Measurements from ENCODE around the gene BRCA2. TPM values are rescaled to one million over a fixed set of nuclear protein-coding genes. Genes with fewer than 3 reads are reported as not detected.

The BRCA2 gene
- total and polyA plus RNA-seq, 2 experiments from 2014 or later, result 28.6 to 38.7 TPM

DNA sequence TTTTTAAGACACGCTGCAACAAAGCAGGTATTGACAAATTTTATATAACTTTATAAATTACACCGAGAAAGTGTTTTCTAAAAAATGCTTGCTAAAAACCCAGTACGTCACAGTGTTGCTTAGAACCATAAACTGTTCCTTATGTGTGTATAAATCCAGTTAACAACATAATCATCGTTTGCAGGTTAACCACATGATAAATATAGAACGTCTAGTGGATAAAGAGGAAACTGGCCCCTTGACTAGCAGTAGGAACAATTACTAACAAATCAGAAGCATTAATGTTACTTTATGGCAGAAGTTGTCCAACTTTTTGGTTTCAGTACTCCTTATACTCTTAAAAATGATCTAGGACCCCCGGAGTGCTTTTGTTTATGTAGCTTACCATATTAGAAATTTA is 1.2 kb downstream of the BRCA2 start:
- no peak for TF ChIP-seq NANOG (IDR thresholded peaks at IDR 0.05; ENCODE audit: borderline replicate concordance)
- TF ChIP-seq EZH2 (IDR thresholded peaks at IDR 0.05; ENCODE audit: low read depth, unreplicated experiment), result no peak
- TF ChIP-seq CREB1 (CRISPR knock-in tag; IDR thresholded peaks at IDR 0.05; ENCODE audit: low read depth), result no peak
- TF ChIP-seq, protein P1, sequence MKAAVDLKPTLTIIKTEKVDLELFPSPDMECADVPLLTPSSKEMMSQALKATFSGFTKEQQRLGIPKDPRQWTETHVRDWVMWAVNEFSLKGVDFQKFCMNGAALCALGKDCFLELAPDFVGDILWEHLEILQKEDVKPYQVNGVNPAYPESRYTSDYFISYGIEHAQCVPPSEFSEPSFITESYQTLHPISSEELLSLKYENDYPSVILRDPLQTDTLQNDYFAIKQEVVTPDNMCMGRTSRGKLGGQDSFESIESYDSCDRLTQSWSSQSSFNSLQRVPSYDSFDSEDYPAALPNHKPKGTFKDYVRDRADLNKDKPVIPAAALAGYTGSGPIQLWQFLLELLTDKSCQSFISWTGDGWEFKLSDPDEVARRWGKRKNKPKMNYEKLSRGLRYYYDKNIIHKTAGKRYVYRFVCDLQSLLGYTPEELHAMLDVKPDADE (IDR thresholded peaks at IDR 0.05), result no peak
- TF ChIP-seq, protein P2, sequence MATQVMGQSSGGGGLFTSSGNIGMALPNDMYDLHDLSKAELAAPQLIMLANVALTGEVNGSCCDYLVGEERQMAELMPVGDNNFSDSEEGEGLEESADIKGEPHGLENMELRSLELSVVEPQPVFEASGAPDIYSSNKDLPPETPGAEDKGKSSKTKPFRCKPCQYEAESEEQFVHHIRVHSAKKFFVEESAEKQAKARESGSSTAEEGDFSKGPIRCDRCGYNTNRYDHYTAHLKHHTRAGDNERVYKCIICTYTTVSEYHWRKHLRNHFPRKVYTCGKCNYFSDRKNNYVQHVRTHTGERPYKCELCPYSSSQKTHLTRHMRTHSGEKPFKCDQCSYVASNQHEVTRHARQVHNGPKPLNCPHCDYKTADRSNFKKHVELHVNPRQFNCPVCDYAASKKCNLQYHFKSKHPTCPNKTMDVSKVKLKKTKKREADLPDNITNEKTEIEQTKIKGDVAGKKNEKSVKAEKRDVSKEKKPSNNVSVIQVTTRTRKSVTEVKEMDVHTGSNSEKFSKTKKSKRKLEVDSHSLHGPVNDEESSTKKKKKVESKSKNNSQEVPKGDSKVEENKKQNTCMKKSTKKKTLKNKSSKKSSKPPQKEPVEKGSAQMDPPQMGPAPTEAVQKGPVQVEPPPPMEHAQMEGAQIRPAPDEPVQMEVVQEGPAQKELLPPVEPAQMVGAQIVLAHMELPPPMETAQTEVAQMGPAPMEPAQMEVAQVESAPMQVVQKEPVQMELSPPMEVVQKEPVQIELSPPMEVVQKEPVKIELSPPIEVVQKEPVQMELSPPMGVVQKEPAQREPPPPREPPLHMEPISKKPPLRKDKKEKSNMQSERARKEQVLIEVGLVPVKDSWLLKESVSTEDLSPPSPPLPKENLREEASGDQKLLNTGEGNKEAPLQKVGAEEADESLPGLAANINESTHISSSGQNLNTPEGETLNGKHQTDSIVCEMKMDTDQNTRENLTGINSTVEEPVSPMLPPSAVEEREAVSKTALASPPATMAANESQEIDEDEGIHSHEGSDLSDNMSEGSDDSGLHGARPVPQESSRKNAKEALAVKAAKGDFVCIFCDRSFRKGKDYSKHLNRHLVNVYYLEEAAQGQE (IDR thresholded peaks at IDR 0.05; ENCODE audit: unreplicated experiment), result no peak
- no peak for TF ChIP-seq ZNF114 (CRISPR knock-in tag; IDR thresholded peaks at IDR 0.05)
- no peak for TF ChIP-seq EZH2phosphoT487 (IDR thresholded peaks at IDR 0.05; ENCODE audit: unreplicated experiment)
- TF ChIP-seq STAT1 (IDR thresholded peaks at IDR 0.05; ENCODE audit: unreplicated experiment), result no peak
- TF ChIP-seq, protein P3, sequence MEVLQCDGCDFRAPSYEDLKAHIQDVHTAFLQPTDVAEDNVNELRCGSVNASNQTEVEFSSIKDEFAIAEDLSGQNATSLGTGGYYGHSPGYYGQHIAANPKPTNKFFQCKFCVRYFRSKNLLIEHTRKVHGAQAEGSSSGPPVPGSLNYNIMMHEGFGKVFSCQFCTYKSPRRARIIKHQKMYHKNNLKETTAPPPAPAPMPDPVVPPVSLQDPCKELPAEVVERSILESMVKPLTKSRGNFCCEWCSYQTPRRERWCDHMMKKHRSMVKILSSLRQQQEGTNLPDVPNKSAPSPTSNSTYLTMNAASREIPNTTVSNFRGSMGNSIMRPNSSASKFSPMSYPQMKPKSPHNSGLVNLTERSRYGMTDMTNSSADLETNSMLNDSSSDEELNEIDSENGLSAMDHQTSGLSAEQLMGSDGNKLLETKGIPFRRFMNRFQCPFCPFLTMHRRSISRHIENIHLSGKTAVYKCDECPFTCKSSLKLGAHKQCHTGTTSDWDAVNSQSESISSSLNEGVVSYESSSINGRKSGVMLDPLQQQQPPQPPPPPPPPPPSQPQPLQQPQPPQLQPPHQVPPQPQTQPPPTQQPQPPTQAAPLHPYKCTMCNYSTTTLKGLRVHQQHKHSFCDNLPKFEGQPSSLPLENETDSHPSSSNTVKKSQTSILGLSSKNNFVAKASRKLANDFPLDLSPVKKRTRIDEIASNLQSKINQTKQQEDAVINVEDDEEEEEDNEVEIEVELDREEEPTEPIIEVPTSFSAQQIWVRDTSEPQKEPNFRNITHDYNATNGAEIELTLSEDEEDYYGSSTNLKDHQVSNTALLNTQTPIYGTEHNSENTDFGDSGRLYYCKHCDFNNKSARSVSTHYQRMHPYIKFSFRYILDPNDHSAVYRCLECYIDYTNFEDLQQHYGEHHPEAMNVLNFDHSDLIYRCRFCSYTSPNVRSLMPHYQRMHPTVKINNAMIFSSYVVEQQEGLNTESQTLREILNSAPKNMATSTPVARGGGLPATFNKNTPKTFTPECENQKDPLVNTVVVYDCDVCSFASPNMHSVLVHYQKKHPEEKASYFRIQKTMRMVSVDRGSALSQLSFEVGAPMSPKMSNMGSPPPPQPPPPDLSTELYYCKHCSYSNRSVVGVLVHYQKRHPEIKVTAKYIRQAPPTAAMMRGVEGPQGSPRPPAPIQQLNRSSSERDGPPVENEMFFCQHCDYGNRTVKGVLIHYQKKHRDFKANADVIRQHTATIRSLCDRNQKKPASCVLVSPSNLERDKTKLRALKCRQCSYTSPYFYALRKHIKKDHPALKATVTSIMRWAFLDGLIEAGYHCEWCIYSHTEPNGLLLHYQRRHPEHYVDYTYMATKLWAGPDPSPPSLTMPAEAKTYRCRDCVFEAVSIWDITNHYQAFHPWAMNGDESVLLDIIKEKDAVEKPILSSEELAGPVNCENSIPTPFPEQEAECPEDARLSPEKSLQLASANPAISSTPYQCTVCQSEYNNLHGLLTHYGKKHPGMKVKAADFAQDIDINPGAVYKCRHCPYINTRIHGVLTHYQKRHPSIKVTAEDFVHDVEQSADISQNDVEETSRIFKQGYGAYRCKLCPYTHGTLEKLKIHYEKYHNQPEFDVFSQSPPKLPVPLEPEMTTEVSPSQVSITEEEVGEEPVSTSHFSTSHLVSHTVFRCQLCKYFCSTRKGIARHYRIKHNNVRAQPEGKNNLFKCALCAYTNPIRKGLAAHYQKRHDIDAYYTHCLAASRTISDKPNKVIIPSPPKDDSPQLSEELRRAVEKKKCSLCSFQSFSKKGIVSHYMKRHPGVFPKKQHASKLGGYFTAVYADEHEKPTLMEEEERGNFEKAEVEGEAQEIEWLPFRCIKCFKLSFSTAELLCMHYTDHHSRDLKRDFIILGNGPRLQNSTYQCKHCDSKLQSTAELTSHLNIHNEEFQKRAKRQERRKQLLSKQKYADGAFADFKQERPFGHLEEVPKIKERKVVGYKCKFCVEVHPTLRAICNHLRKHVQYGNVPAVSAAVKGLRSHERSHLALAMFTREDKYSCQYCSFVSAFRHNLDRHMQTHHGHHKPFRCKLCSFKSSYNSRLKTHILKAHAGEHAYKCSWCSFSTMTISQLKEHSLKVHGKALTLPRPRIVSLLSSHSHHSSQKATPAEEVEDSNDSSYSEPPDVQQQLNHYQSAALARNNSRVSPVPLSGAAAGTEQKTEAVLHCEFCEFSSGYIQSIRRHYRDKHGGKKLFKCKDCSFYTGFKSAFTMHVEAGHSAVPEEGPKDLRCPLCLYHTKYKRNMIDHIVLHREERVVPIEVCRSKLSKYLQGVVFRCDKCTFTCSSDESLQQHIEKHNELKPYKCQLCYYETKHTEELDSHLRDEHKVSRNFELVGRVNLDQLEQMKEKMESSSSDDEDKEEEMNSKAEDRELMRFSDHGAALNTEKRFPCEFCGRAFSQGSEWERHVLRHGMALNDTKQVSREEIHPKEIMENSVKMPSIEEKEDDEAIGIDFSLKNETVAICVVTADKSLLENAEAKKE (CRISPR knock-in tag; IDR thresholded peaks at IDR 0.05), result no peak
- no peak for TF ChIP-seq JUNB (IDR thresholded peaks at IDR 0.05; ENCODE audit: unreplicated experiment)
- no peak for TF ChIP-seq POLR2AphosphoS5 (IDR thresholded peaks at IDR 0.05; ENCODE audit: low read depth)
- TF ChIP-seq ZNF331 (CRISPR knock-in tag; IDR thresholded peaks at IDR 0.05; ENCODE audit: low read depth), result no peak
- DNase-seq (ENCODE audit: low spot score), result no peak
- Histone ChIP-seq H3F3A (replicated peaks; ENCODE audit: low read depth) (no peaks in the 10 kb centered on the region), H3K27me3 (ENCODE audit: insufficient read depth) (no peaks in the 10 kb centered on the region), H3K79me2 (replicated peaks; ENCODE audit: insufficient read depth) (no peaks in the 10 kb centered on the region), H3K36me3 (ENCODE audit: insufficient read depth) (peaks cover 8% of the 10 kb centered on the region; the same call in 1 of the 2 replicates), H4K20me1 (replicated peaks; ENCODE audit: insufficient read depth) (no peaks in the 10 kb centered on the region), H3K4me3 (peak overlapping the region; percentile 65), H3K27ac (ENCODE audit: low read depth) (no peak overlapping the region), H3K4me1 (ENCODE audit: insufficient read depth) (no peaks in the 10 kb centered on the region; the same call in 1 of the 2 replicates), H3K9me2 (ENCODE audit: insufficient read depth) (no peaks in the 10 kb centered on the region), H2AFZ (no peak overlapping the region; the same call in 1 of the 2 replicates), H3K4me2 (peak overlapping the region; percentile 76)
- H3K9me3 Mint-ChIP-seq, result no peaks in the 10 kb centered on the region
- H3K4me3 Mint-ChIP-seq, result peak overlapping the region; percentile 88
- ATAC-seq, result no peak
- peaks cover 10% of the 10 kb centered on the region; the same call in 2 of the 3 replicates for H3K4me1 Mint-ChIP-seq
- H3K27ac Mint-ChIP-seq, result no peak overlapping the region
- peaks cover 16% of the 10 kb centered on the region for H3K36me3 Mint-ChIP-seq (ENCODE audit: low read depth)
- peaks cover 8% of the 10 kb centered on the region for H3K27me3 Mint-ChIP-seq (ENCODE audit: insufficient read depth, low read depth, poor library complexity)
